HL-60 (cell line): ENCODE results near the gene ADGRE1.
A peak's percentile ranks its signal among the peaks of the same experiment; 100 is the strongest.

ENCODE experiments used
- DNase-seq, 2 experiments: peaks; one replicate each; pipeline ENCODE4 v3.0.0-alpha.2; 2010 to 2020; ENCODE audit warnings: low read depth in 1 of 2, low spot score in 1 of 2
- H3K27ac ChIP-seq: fragments of 250-450 bp; sonication (Bioruptor Pico); replicated peaks from 2 replicates; pipeline ENCODE4 v1.5.1; 2020; ENCODE audit warnings: mild to moderate bottlenecking, moderate library complexity
- H3K27me3 ChIP-seq: fragments of 250-450 bp; sonication (Bioruptor Pico); 2 replicates; pipeline ENCODE4 v1.5.1; 2021; ENCODE audit warnings: mild to moderate bottlenecking, moderate library complexity; ENCODE audit not compliant: insufficient read depth, poor library complexity, severe bottlenecking
- H3K4me3 ChIP-seq: replicated peaks from 2 replicates; pipeline ENCODE4 v1.5.1; 2011; ENCODE audit warnings: mild to moderate bottlenecking, control low read depth, low read length; ENCODE audit not compliant: insufficient read depth
- CTCF ChIP-seq: IDR thresholded peaks from one replicate; pipeline ENCODE4 v1.5.1; 2011; ENCODE audit warnings: low read length, control low read depth, inconsistent platforms; ENCODE audit not compliant: insufficient read depth
- GABPA ChIP-seq: IDR thresholded peaks from 2 replicates; pipeline ENCODE4 v1.6.1; 2012; ENCODE audit warnings: low read depth
- POLR2AphosphoS5 ChIP-seq: IDR thresholded peaks from 2 replicates; pipeline ENCODE4 v1.6.1; 2012; ENCODE audit warnings: low read depth
- REST ChIP-seq: IDR thresholded peaks from 2 replicates; pipeline ENCODE4 v1.6.1; 2012; ENCODE audit warnings: low read depth; ENCODE audit not compliant: insufficient replicate concordance
- SPI1 ChIP-seq: IDR thresholded peaks from 2 replicates; pipeline ENCODE4 v1.6.1; 2012; ENCODE audit warnings: low read depth, mild to moderate bottlenecking, borderline replicate concordance

Gene ADGRE1

GRCh38 chr19:6875218-6875617, 12.2 kb upstream of the ADGRE1 start:
- H3K27ac ChIP-seq = no peak overlapping the region
- no peak overlapping the region for H3K4me3 ChIP-seq
- H3K27me3 ChIP-seq = no peaks in the 10 kb centered on the region
- no peak for DNase-seq
- TF ChIP-seq GABPA = no peak
- no peak for TF ChIP-seq CTCF
- no peak for TF ChIP-seq POLR2AphosphoS5
- TF ChIP-seq SPI1 = no peak
- no peak for TF ChIP-seq REST

GRCh38 chr19:6876748-6877147, 10.6 kb upstream of the ADGRE1 start:
- TF ChIP-seq POLR2AphosphoS5 (no peak), SPI1 (peak; percentile 81), GABPA (no peak), REST (no peak), CTCF (no peak)
- peak; percentile 71 to 76 for DNase-seq
- H3K27me3 ChIP-seq = no peaks in the 10 kb centered on the region

GRCh38 chr19:6877766-6878165, 9.6 kb upstream of the ADGRE1 start:
- no peak overlapping the region for H3K4me3 ChIP-seq
- no peak overlapping the region for H3K27ac ChIP-seq
- no peak for TF ChIP-seq SPI1
- TF ChIP-seq CTCF = no peak
- TF ChIP-seq POLR2AphosphoS5 = no peak
- TF ChIP-seq REST = no peak
- no peak for TF ChIP-seq GABPA
- DNase-seq = no peak
- no peaks in the 10 kb centered on the region for H3K27me3 ChIP-seq

More at GRCh38 chr19:6876748-6877147, 10.6 kb upstream of the ADGRE1 start:
- Histone ChIP-seq H3K4me3 (no peak overlapping the region), H3K27ac (peak overlapping the region; percentile 49)
